GM12878 (cell line): ENCODE results near the gene C16orf92. TPM values are rescaled to one million over a fixed set of nuclear protein-coding genes. Genes with fewer than 3 reads are reported as not detected.

ENCODE experiments used
- KAT2A ChIP-seq: conservative IDR thresholded peaks from 2 replicates; pipeline ENCODE4 v1.6.1; 2011; ENCODE audit warnings: low read depth, low read length; ENCODE audit not compliant: control insufficient read depth
- PAX5 ChIP-seq: IDR thresholded peaks from 2 replicates; pipeline ENCODE4 v1.6.1; 2011; ENCODE audit warnings: low read depth, low read length, borderline replicate concordance
- RCOR1 ChIP-seq: conservative IDR thresholded peaks from 2 replicates; pipeline ENCODE4 v1.6.1; 2012; ENCODE audit warnings: low read depth, low read length, improper control_type of control experiment
- polyA plus RNA-seq, 11 experiments: library from polyadenylated mRNA; depleted of rRNA in 4 of 11; unstranded in 6 of 11; stranded (reverse) in 5 of 11; fragments of >200 nt; fragmentation: Nextera tagmentation in 4 of 11; fragmentation: Illumina TruSeq in 1 of 11; extraction: Ambion mirVana in 4 of 11; extraction: Trizol in 1 of 11; gene quantifications; 1 replicate in 1 of 11; 2 replicates in 10 of 11; pipeline versions ENCODE4 v1.2.1 to v1.2.3, GENCODE V29; 2011 to 2016; ENCODE audit warnings: inconsistent platforms in 2 of 11, missing spikeins in 2 of 11, low read depth in 1 of 11
- total RNA-seq, 4 experiments: library from RNA; depleted of rRNA in 3 of 4; stranded (reverse); fragments of >200 nt in 3 of 4; fragmentation: Illumina TruSeq in 1 of 4; extraction: Trizol in 1 of 4; gene quantifications; 2 replicates each; pipeline versions ENCODE4 v1.2.1 to v1.2.3, GENCODE V29; 2013 to 2021
- TF ChIP-seq, protein P1 (sequence below): fragments of 450-650 bp; formaldehyde crosslinking; IDR thresholded peaks from 2 replicates; pipeline ENCODE4 v1.4.0; 2020; ENCODE audit warnings: mild to moderate bottlenecking, moderate library complexity
- TF ChIP-seq, protein P2 (sequence below): fragments of 450-650 bp; formaldehyde crosslinking; IDR thresholded peaks from 2 replicates; pipeline ENCODE4 v1.5.0; 2022; ENCODE audit warnings: mild to moderate bottlenecking, missing genetic modification characterization
- TF ChIP-seq, protein P3 (sequence below): fragments of 450-650 bp; IDR thresholded peaks from 2 replicates; pipeline ENCODE4 v1.6.1; 2016; ENCODE audit warnings: mild to moderate bottlenecking, moderate library complexity, borderline replicate concordance
- TF ChIP-seq, protein P4 (sequence below): IDR thresholded peaks from 2 replicates; pipeline ENCODE4 v1.6.1; 2012; ENCODE audit warnings: low read depth, low read length, improper control_type of control experiment

C16orf92 gene
- total and polyA plus RNA-seq, 10 of the 15 experiments (the other 5 are each of a cell fraction or from before 2014, with no cell fraction given), result not detected

DNA sequence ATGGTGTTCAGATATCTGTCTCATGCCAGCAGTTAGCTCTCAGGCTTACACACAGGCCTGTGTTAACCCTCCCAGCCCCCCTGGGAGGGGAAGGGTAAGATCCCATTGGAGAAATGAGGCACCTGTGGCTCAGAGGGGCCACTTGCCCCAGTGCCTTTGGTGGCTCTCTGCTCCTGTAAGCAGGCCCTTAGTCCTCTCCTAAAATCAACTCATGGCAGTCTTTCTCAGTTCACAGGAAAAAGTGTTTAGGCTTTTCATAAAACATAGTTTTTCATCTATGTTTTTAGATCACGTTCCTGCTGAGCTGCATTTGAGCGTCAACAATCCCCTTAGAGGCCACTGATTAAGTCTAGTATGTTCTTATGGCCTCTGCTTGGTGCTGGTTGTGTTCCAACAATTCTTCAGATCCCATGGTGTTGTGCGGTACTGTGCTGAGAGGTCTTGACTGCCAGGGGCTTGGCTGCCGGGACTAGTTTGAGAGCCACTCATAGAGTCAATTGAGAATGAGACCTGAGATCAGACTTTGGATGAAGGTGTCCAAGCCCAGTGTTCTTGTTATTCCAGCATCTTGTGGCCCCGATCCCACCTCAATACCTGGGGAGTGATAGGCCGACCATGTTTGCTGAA is 38.7 kb upstream of the C16orf92 start (continued):
- TF ChIP-seq, protein P1, sequence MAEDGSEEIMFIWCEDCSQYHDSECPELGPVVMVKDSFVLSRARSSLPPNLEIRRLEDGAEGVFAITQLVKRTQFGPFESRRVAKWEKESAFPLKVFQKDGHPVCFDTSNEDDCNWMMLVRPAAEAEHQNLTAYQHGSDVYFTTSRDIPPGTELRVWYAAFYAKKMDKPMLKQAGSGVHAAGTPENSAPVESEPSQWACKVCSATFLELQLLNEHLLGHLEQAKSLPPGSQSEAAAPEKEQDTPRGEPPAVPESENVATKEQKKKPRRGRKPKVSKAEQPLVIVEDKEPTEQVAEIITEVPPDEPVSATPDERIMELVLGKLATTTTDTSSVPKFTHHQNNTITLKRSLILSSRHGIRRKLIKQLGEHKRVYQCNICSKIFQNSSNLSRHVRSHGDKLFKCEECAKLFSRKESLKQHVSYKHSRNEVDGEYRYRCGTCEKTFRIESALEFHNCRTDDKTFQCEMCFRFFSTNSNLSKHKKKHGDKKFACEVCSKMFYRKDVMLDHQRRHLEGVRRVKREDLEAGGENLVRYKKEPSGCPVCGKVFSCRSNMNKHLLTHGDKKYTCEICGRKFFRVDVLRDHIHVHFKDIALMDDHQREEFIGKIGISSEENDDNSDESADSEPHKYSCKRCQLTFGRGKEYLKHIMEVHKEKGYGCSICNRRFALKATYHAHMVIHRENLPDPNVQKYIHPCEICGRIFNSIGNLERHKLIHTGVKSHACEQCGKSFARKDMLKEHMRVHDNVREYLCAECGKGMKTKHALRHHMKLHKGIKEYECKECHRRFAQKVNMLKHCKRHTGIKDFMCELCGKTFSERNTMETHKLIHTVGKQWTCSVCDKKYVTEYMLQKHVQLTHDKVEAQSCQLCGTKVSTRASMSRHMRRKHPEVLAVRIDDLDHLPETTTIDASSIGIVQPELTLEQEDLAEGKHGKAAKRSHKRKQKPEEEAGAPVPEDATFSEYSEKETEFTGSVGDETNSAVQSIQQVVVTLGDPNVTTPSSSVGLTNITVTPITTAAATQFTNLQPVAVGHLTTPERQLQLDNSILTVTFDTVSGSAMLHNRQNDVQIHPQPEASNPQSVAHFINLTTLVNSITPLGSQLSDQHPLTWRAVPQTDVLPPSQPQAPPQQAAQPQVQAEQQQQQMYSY (CRISPR knock-in tag), result no peak
- TF ChIP-seq, protein P2, sequence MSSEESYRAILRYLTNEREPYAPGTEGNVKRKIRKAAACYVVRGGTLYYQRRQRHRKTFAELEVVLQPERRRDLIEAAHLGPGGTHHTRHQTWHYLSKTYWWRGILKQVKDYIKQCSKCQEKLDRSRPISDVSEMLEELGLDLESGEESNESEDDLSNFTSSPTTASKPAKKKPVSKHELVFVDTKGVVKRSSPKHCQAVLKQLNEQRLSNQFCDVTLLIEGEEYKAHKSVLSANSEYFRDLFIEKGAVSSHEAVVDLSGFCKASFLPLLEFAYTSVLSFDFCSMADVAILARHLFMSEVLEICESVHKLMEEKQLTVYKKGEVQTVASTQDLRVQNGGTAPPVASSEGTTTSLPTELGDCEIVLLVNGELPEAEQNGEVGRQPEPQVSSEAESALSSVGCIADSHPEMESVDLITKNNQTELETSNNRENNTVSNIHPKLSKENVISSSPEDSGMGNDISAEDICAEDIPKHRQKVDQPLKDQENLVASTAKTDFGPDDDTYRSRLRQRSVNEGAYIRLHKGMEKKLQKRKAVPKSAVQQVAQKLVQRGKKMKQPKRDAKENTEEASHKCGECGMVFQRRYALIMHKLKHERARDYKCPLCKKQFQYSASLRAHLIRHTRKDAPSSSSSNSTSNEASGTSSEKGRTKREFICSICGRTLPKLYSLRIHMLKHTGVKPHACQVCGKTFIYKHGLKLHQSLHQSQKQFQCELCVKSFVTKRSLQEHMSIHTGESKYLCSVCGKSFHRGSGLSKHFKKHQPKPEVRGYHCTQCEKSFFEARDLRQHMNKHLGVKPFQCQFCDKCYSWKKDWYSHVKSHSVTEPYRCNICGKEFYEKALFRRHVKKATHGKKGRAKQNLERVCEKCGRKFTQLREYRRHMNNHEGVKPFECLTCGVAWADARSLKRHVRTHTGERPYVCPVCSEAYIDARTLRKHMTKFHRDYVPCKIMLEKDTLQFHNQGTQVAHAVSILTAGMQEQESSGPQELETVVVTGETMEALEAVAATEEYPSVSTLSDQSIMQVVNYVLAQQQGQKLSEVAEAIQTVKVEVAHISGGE (CRISPR knock-in tag), result no peak
- TF ChIP-seq RCOR1, result no peak
- TF ChIP-seq, protein P3, sequence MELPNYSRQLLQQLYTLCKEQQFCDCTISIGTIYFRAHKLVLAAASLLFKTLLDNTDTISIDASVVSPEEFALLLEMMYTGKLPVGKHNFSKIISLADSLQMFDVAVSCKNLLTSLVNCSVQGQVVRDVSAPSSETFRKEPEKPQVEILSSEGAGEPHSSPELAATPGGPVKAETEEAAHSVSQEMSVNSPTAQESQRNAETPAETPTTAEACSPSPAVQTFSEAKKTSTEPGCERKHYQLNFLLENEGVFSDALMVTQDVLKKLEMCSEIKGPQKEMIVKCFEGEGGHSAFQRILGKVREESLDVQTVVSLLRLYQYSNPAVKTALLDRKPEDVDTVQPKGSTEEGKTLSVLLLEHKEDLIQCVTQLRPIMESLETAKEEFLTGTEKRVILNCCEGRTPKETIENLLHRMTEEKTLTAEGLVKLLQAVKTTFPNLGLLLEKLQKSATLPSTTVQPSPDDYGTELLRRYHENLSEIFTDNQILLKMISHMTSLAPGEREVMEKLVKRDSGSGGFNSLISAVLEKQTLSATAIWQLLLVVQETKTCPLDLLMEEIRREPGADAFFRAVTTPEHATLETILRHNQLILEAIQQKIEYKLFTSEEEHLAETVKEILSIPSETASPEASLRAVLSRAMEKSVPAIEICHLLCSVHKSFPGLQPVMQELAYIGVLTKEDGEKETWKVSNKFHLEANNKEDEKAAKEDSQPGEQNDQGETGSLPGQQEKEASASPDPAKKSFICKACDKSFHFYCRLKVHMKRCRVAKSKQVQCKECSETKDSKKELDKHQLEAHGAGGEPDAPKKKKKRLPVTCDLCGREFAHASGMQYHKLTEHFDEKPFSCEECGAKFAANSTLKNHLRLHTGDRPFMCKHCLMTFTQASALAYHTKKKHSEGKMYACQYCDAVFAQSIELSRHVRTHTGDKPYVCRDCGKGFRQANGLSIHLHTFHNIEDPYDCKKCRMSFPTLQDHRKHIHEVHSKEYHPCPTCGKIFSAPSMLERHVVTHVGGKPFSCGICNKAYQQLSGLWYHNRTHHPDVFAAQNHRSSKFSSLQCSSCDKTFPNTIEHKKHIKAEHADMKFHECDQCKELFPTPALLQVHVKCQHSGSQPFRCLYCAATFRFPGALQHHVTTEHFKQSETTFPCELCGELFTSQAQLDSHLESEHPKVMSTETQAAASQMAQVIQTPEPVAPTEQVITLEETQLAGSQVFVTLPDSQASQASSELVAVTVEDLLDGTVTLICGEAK, result no peak
- no peak for TF ChIP-seq KAT2A
- TF ChIP-seq PAX5, result no peak
- TF ChIP-seq, protein P4, sequence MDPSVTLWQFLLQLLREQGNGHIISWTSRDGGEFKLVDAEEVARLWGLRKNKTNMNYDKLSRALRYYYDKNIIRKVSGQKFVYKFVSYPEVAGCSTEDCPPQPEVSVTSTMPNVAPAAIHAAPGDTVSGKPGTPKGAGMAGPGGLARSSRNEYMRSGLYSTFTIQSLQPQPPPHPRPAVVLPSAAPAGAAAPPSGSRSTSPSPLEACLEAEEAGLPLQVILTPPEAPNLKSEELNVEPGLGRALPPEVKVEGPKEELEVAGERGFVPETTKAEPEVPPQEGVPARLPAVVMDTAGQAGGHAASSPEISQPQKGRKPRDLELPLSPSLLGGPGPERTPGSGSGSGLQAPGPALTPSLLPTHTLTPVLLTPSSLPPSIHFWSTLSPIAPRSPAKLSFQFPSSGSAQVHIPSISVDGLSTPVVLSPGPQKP, result no peak
